Esophagus muscularis mucosa (tissue), 4 donors: ENCODE data around the gene THAP12. TPM values are rescaled to one million over a fixed set of nuclear protein-coding genes. Genes with fewer than 3 reads are reported as not detected.
A peak's percentile ranks its signal among the peaks of the same experiment; 100 is the strongest.
"Not testable (repeated sequence)": the region's sequence is repeated elsewhere in the genome, so short reads cannot be mapped to it uniquely, and the experiment has no call there.

Experiments used
- DNase-seq: peaks from one replicate; pipeline ENCODE4 v3.0.0-alpha.2; 2017; ENCODE audit errors: extremely low spot score
- H3K27ac ChIP-seq, 4 donors: fragments of 200-600 bp; sonication (generic); replicated peaks in 1 of 4; 1 replicate in 3 of 4; 2 replicates in 1 of 4; pipeline ENCODE4 v1.5.1; 2016 to 2019; ENCODE audit warnings: mild to moderate bottlenecking in 1 of 4
- H3K27me3 ChIP-seq, 4 donors: fragments of 200-600 bp; sonication (generic); one replicate each; pipeline versions ENCODE4 v1.5.1 to v1.6.0; 2016 to 2019
- H3K36me3 ChIP-seq, 4 donors: fragments of 200-600 bp; sonication (generic); one replicate each; pipeline ENCODE4 v1.5.1; 2016 to 2019
- H3K4me1 ChIP-seq, 4 donors: fragments of 200-600 bp; sonication (generic); one replicate each; pipeline ENCODE4 v1.5.1; 2016 to 2019
- H3K4me3 ChIP-seq, 4 donors: fragments of 200-600 bp; sonication (generic); 1 replicate in 2 of 4; 2 replicates in 2 of 4; pipeline ENCODE4 v1.5.1; 2016 to 2019; ENCODE audit warnings: mild to moderate bottlenecking in 4 of 4, moderate library complexity in 1 of 4
- H3K9me3 ChIP-seq, 4 donors: fragments of 200-600 bp; sonication (generic); 1 replicate in 3 of 4; 2 replicates in 1 of 4; pipeline ENCODE4 v1.5.1; 2016 to 2019
- CTCF ChIP-seq, 3 experiments: fragments of 200-600 bp in 2 of 3; fragments of 450-650 bp in 1 of 3; sonication (generic) in 2 of 3; IDR thresholded peaks; one replicate each; pipeline ENCODE4 v1.5.1; 2017 to 2019; ENCODE audit warnings: antibody characterized with exemption in 3 of 3, mild to moderate bottlenecking in 2 of 3, moderate library complexity in 1 of 3
- EP300 ChIP-seq: sonication (generic); formaldehyde crosslinking; IDR thresholded peaks from one replicate; pipeline ENCODE4 v1.6.1; 2017; ENCODE audit warnings: antibody characterized with exemption
- POLR2A ChIP-seq: fragments of 450-650 bp; IDR thresholded peaks from one replicate; pipeline ENCODE4 v1.6.1; 2017; ENCODE audit warnings: antibody characterized with exemption, moderate library complexity, mild to moderate bottlenecking, low read depth
- POLR2AphosphoS5 ChIP-seq, 2 donors: sonication (generic); formaldehyde crosslinking; IDR thresholded peaks; one replicate each; pipeline ENCODE4 v1.6.1; 2017; ENCODE audit warnings: antibody characterized with exemption in 2 of 2
- WGBS: methylation state at CpG from one replicate; pipeline ENCODE4 v1.1.5; 2018; 5-methylcytosine and 5-hydroxymethylcytosine counted together
- intact Hi-C: fragments of 100-400 bp; cut with DNase I; formaldehyde crosslinking; loops from one replicate; pipeline ENCODE4 v1.15.1; 2023
- total RNA-seq, 4 donors: library from RNA; depleted of rRNA; stranded (reverse); fragments of >200 nt; gene quantifications; one replicate each; pipeline versions ENCODE4 v1.1.0 to v1.2.1, GENCODE V29; 2016

The THAP12 gene
- total RNA-seq, 4 donors from 2014 or later: 20.7 to 28.8 (median 27.0) TPM

- TF ChIP-seq POLR2AphosphoS5 (IDR thresholded peaks at IDR 0.05) (no peak), EP300 (no peak), CTCF (IDR thresholded peaks at IDR 0.05) (peak in 1 of 3 experiments; percentile 13)
- 53% methylated on average over 3 of the region's 3 CpGs for WGBS
- Histone ChIP-seq H3K27me3 (no peaks in the 10 kb centered on the region), H3K36me3 (no peaks in the 10 kb centered on the region), H3K9me3 (no peaks in the 10 kb centered on the region), H3K27ac (no peak overlapping the region), H3K4me3 (no peak overlapping the region), H3K4me1 (no peaks in the 10 kb centered on the region)
- DNase-seq: no peak
- intact Hi-C loops: no loop called here
Measured at GRCh38 chr11:76419896-76420295, 39.0 kb upstream of the THAP12 start.

GRCh38 chr11:76415073-76415472 lies 34.1 kb upstream of the THAP12 start:
- H3K9me3 ChIP-seq: no peaks in the 10 kb centered on the region
- no peak overlapping the region for H3K4me3 ChIP-seq
- intact Hi-C loops: no loop called here
- TF ChIP-seq POLR2AphosphoS5 (IDR thresholded peaks at IDR 0.05): no peak
- H3K4me1 ChIP-seq: peaks cover 0 to 10% (median 3%) of the 10 kb centered on the region in 4 donors
- H3K36me3 ChIP-seq: no peaks in the 10 kb centered on the region
- DNase-seq: no peak
- H3K27ac ChIP-seq: no peak overlapping the region
- H3K27me3 ChIP-seq: no peaks in the 10 kb centered on the region

GRCh38 chr11:76410851-76411357 lies 30.0 kb upstream of the THAP12 start:
- no peaks in the 10 kb centered on the region for H3K36me3 ChIP-seq
- H3K4me1 ChIP-seq: peaks cover 0 to 10% (median 3%) of the 10 kb centered on the region in 4 donors
- H3K27me3 ChIP-seq: no peaks in the 10 kb centered on the region
- TF ChIP-seq POLR2A (no peak), CTCF (IDR thresholded peaks at IDR 0.05) (no peak)
- no peaks in the 10 kb centered on the region for H3K9me3 ChIP-seq
- WGBS: 41% methylated on average over 8 of the region's 10 CpGs
- H3K4me3 ChIP-seq: no peak overlapping the region
- no peak for DNase-seq
- intact Hi-C loops: no loop called here
- no peak overlapping the region for H3K27ac ChIP-seq

- Histone ChIP-seq H3K27ac (no peak overlapping the region), H3K4me3 (no peak overlapping the region), H3K27me3 (no peaks in the 10 kb centered on the region), H3K36me3 (no peaks in the 10 kb centered on the region), H3K9me3 (no peaks in the 10 kb centered on the region), H3K4me1 (peaks cover 0 to 10% (median 3%) of the 10 kb centered on the region in 4 donors)
- intact Hi-C loops: no loop called here
- no peak for DNase-seq
- WGBS: 80% methylated on average over 7 of the region's 7 CpGs
- TF ChIP-seq POLR2AphosphoS5 (IDR thresholded peaks at IDR 0.05): no peak
- TF ChIP-seq CTCF (IDR thresholded peaks at IDR 0.05): no peak
- no peak for TF ChIP-seq POLR2A
- no peak for TF ChIP-seq EP300
Measured at GRCh38 chr11:76408171-76408965, 27.4 kb upstream of the THAP12 start.

- intact Hi-C loops: no loop called here
- TF ChIP-seq POLR2A (no peak), CTCF (IDR thresholded peaks at IDR 0.05) (no peak)
Measured at GRCh38 chr11:76406359-76406758, 25.4 kb upstream of the THAP12 start.

GRCh38 chr11:76401484-76401883 lies 20.6 kb upstream of the THAP12 start:
- H3K27me3 ChIP-seq, H3K36me3 ChIP-seq, H3K27ac ChIP-seq, H3K4me1 ChIP-seq, H3K4me3 ChIP-seq, intact Hi-C loops, DNase-seq, H3K9me3 ChIP-seq: not testable (repeated sequence)
- WGBS: 91% methylated on average over 8 of the region's 8 CpGs

More at GRCh38 chr11:76406359-76406758, 25.4 kb upstream of the THAP12 start:
- 88% methylated on average over 4 of the region's 4 CpGs for WGBS
- H3K27me3 ChIP-seq: no peaks in the 10 kb centered on the region
- no peak for DNase-seq
- H3K9me3 ChIP-seq: no peaks in the 10 kb centered on the region
- no peak overlapping the region for H3K4me3 ChIP-seq
- no peak overlapping the region for H3K27ac ChIP-seq
- no peaks in the 10 kb centered on the region for H3K36me3 ChIP-seq
- peaks cover 0 to 10% (median 1%) of the 10 kb centered on the region in 4 donors for H3K4me1 ChIP-seq
